OCI-LY3 (cell line): ENCODE results near the gene ZPBP2.
A peak's percentile ranks its signal among the peaks of the same experiment; 100 is the strongest.

Source experiments
- H2AFZ ChIP-seq: fragments of 200-600, 300-600 bp; shearing (Covaris generic); 2 replicates; pipeline ENCODE4 v1.6.0; 2014; ENCODE audit warnings: antibody characterized with exemption, low read depth, low read length
- H3K27ac ChIP-seq: fragments of 200-600, 300-600 bp; sonication (generic); 2 replicates; pipeline ENCODE4 v1.5.1; 2014; ENCODE audit warnings: mild to moderate bottlenecking, low read length, moderate library complexity, mixed read lengths
- H3K27me3 ChIP-seq: fragments of 200-600, 300-600 bp; sonication (generic); 2 replicates; pipeline ENCODE4 v1.6.1; 2014; ENCODE audit warnings: low read depth, low read length, mixed read lengths
- H3K36me3 ChIP-seq: fragments of 200-600, 300-600 bp; sonication (generic); replicated peaks from 2 replicates; pipeline ENCODE3; 2014; ENCODE audit warnings: low read depth, low read length, mixed read lengths
- H3K4me1 ChIP-seq: fragments of 300-600, 200-600 bp; sonication (generic); 2 replicates; pipeline ENCODE4 v1.6.1; 2014; ENCODE audit warnings: low read length, mixed read lengths
- H3K4me2 ChIP-seq: fragments of 200-600, 300-600 bp; sonication (generic); 2 replicates; pipeline ENCODE4 v1.6.1; 2014; ENCODE audit warnings: low read length, mixed read lengths
- H3K4me3 ChIP-seq: fragments of 300-600, 200-600 bp; sonication (generic); 2 replicates; pipeline ENCODE4 v1.5.1; 2014; ENCODE audit warnings: antibody characterized with exemption, mild to moderate bottlenecking, low read length, moderate library complexity
- H3K79me2 ChIP-seq: fragments of 300-600, 200-600 bp; shearing (Covaris generic); 2 replicates; pipeline ENCODE4 v1.6.1; 2014; ENCODE audit warnings: mild to moderate bottlenecking, low read length, mixed read lengths
- H3K9ac ChIP-seq: fragments of 300-600, 200-600 bp; shearing (Covaris generic); 2 replicates; pipeline ENCODE4 v1.6.0; 2014; ENCODE audit warnings: mild to moderate bottlenecking, low read length, moderate library complexity
- H3K9me3 ChIP-seq: fragments of 200-600, 300-600 bp; shearing (Covaris generic); 2 replicates; pipeline ENCODE4 v1.6.1; 2014; ENCODE audit warnings: low read length, mixed read lengths; ENCODE audit not compliant: insufficient read depth
- H4K20me1 ChIP-seq: fragments of 200-600, 300-600 bp; sonication (generic); 2 replicates; pipeline ENCODE4 v1.6.1; 2016; ENCODE audit warnings: low read length, mixed read lengths; ENCODE audit not compliant: insufficient read depth
- EZH2phosphoT487 ChIP-seq: fragments of 200-600 bp; shearing (Covaris generic); IDR thresholded peaks from 2 replicates; pipeline ENCODE4 v1.6.1; 2018; ENCODE audit warnings: antibody characterized with exemption, mixed run types, low read depth
- TF ChIP-seq, protein P1 (sequence below): fragments of 200-600, 300-600 bp; sonication (generic); IDR thresholded peaks from 2 replicates; pipeline ENCODE4 v1.5.1; 2014; ENCODE audit warnings: antibody characterized with exemption, low read length, low read depth

Gene ZPBP2

DNA sequence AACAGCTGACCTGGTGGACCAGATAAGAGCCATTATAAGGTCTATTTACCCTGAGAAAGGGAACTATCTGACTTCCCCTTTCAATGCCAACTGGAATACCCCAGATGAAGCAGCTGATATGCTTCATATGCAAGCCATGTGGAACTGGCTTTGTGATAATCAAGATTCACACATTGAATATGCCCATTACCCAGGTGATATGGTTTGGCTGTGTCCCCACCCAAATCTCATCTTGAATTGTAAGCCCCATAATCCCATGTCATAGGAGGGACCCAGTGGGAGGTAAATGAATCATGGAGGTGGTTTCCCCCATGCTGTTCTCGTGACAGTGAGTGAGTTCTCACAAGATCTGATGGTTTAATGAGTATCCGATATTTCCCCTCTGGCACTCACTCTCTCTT, 46.0 kb upstream of the ZPBP2 start:
- peaks cover 59% of the 10 kb centered on the region for H3K79me2 ChIP-seq
- peak overlapping the region; percentile 75 for H3K27ac ChIP-seq
- no peak overlapping the region for H3K4me3 ChIP-seq
- H3K4me2 ChIP-seq, result no peak overlapping the region; the same call in 1 of the 2 replicates
- H3K27me3 ChIP-seq, result no peaks in the 10 kb centered on the region
- no peaks in the 10 kb centered on the region for H4K20me1 ChIP-seq
- H2AFZ ChIP-seq, result no peak overlapping the region
- no peak for TF ChIP-seq EZH2phosphoT487
- TF ChIP-seq, protein P1, sequence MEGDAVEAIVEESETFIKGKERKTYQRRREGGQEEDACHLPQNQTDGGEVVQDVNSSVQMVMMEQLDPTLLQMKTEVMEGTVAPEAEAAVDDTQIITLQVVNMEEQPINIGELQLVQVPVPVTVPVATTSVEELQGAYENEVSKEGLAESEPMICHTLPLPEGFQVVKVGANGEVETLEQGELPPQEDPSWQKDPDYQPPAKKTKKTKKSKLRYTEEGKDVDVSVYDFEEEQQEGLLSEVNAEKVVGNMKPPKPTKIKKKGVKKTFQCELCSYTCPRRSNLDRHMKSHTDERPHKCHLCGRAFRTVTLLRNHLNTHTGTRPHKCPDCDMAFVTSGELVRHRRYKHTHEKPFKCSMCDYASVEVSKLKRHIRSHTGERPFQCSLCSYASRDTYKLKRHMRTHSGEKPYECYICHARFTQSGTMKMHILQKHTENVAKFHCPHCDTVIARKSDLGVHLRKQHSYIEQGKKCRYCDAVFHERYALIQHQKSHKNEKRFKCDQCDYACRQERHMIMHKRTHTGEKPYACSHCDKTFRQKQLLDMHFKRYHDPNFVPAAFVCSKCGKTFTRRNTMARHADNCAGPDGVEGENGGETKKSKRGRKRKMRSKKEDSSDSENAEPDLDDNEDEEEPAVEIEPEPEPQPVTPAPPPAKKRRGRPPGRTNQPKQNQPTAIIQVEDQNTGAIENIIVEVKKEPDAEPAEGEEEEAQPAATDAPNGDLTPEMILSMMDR, result no peak
- H3K9ac ChIP-seq, result no peak overlapping the region
- H3K9me3 ChIP-seq, result peaks cover 35% of the 10 kb centered on the region
- H3K4me1 ChIP-seq, result peaks cover 53% of the 10 kb centered on the region
- H3K36me3 ChIP-seq, result peaks cover 85% of the 10 kb centered on the region

DNA sequence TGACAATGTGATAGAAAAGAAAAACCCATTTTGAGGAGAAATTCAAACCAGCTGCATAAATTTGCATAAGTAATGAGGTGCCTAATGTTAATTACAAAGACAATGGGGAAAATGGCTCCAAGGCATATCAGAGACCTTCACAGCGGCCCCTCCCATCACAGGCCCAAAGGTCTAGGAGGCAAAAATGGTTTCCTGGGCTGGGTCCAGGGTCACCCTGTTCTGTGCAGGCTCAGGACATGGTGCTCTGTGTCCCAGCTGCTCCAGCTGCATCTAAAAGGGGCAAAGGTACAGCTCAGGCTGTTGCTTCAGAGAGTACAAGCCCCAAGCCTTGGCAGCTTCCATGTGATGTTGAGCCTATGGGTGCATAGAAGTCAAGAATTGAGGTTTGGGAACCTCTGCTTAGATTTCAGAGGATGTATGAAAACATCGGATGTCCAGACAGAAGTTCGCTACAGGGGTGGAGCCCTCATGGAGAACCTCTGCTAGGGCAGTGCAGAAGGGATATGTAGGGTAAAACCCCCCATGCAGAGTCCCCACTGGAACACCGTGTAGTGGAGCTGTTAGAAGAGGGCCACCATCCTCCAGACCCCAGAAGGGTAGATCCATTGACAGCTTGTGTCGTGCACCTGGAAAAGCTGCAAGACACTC, 44.5 kb upstream of the ZPBP2 start:
- H3K4me1 ChIP-seq, result peaks cover 53% of the 10 kb centered on the region
- H3K9ac ChIP-seq, result no peak overlapping the region
- no peak overlapping the region for H3K4me2 ChIP-seq
- H3K4me3 ChIP-seq, result no peak overlapping the region
- H3K36me3 ChIP-seq, result peaks cover 90% of the 10 kb centered on the region
- H3K79me2 ChIP-seq, result peaks cover 61% of the 10 kb centered on the region
- no peak overlapping the region for H2AFZ ChIP-seq
- no peaks in the 10 kb centered on the region for H3K27me3 ChIP-seq
- TF ChIP-seq, protein P1, result no peak
- TF ChIP-seq EZH2phosphoT487, result no peak
- H4K20me1 ChIP-seq, result no peaks in the 10 kb centered on the region
- H3K27ac ChIP-seq, result peak overlapping the region; percentile 75; the same call in 1 of the 2 replicates
- H3K9me3 ChIP-seq, result peaks cover 38% of the 10 kb centered on the region

DNA sequence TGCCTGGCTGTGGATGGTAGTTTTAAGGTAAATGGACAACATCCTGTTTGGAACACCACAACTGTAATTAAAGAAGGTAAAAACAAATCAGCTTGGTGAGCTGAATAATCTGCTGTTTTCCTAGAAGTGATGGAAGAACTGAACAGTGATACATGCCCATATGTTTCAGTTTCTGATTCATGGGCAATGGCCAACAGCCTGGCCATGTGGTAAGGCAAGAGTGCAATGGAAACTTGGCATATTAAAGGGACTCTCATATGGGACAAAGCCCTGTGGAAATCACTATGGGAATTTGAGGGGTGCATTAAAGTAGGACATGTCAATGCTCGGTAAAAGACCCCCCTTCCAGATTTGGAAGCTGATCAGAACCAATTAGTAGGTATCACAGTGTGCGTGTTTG, 41.7 kb upstream of the ZPBP2 start:
- H4K20me1 ChIP-seq, result no peaks in the 10 kb centered on the region
- H3K9ac ChIP-seq, result no peak overlapping the region
- H3K4me1 ChIP-seq, result peaks cover 33% of the 10 kb centered on the region
- H3K4me3 ChIP-seq, result no peak overlapping the region
- no peak overlapping the region for H3K27ac ChIP-seq
- H3K9me3 ChIP-seq, result peaks cover 38% of the 10 kb centered on the region
- H3K36me3 ChIP-seq, result peaks cover 91% of the 10 kb centered on the region
- H3K4me2 ChIP-seq, result no peak overlapping the region
- H3K27me3 ChIP-seq, result no peaks in the 10 kb centered on the region
- peaks cover 40% of the 10 kb centered on the region for H3K79me2 ChIP-seq
- TF ChIP-seq EZH2phosphoT487, result no peak
- TF ChIP-seq, protein P1, result no peak
- H2AFZ ChIP-seq, result no peak overlapping the region

DNA sequence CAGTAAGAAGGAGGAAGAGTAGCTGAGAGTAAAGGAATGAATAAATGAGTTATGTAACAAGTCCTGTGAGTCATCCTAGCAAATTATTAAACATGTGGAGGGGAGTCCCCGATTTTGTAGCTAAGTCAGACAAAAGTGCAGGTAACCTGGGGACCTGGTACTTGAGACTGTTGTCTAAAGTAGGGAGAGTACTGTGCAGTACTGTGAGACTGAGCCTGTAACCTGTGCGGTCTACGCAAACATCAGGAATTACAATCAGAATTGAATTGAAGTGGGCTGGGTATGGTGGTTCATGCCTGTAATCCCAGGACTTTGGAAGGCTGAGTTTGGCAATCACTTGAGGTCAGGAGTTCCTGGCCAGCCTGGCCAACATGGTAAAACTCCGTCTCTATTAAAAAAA, 39.6 kb upstream of the ZPBP2 start:
- no peak overlapping the region for H3K4me3 ChIP-seq
- peak overlapping the region; percentile 38 for H3K27ac ChIP-seq
- peak overlapping the region; percentile 8; the same call in 1 of the 2 replicates for H3K4me2 ChIP-seq
- H3K9me3 ChIP-seq, result peaks cover 30% of the 10 kb centered on the region
- H3K4me1 ChIP-seq, result peaks cover 16% of the 10 kb centered on the region
- H3K27me3 ChIP-seq, result no peaks in the 10 kb centered on the region
- H4K20me1 ChIP-seq, result peaks cover 6% of the 10 kb centered on the region; the same call in 1 of the 2 replicates
- H3K79me2 ChIP-seq, result peaks cover 51% of the 10 kb centered on the region
- H3K36me3 ChIP-seq, result peaks cover 85% of the 10 kb centered on the region
- H3K9ac ChIP-seq, result no peak overlapping the region
- no peak overlapping the region for H2AFZ ChIP-seq
- no peak for TF ChIP-seq EZH2phosphoT487
- TF ChIP-seq, protein P1, result no peak
